GM19025 (cell line): ENCODE data around the gene WASF2.
"Not testable (repeated sequence)": the region's sequence is repeated elsewhere in the genome, so short reads cannot be mapped to it uniquely, and the experiment has no call there.

ENCODE experiments used
- ATAC-seq: cut with Tn5 transposase; IDR thresholded peaks from one replicate; pipeline ENCODE4 v1.9.1; 2021; ENCODE audit warnings: mild to moderate bottlenecking, low read depth, moderate library complexity; ENCODE audit not compliant: unreplicated experiment

WASF2 gene

DNA sequence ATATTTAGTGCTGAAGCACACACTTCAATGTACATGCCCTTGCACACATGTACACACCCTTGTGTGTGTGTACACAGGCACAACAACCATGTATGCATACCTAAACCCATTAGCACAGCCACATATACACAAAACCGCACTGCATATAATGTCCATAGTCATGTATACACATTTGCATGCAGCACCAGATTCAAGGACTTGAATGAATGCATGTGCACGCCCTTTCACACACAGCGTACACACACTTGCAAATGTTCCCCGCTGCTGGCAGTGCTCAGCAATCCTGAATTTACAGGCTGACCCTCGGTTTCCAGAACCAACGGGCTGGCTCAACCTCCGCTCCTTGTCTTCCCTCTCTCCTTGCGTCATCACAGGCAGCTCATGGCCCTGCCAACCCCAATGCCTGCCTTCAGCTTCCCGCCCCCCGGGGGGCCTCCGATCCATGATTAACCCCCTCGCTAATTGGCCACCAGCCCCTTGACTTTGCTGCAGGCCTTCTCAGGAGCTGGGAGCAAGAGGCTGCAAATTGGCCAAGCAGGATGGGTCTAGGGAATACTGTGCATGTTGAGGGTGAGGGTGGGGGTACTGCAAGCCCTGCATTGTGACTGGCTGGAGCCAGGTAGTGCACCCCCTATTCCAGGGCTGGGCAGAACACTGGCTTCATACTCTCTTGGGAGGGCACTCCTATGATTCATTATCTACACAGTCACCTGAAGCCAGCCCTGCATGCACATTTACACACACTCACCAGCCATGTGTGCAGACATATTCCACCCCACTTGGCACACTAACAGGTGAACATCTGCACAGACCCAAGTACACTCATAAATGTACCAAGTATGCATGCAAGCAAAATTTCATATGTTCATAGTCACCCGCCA, 89.6 kb downstream of the WASF2 start:
- no peak for ATAC-seq

DNA sequence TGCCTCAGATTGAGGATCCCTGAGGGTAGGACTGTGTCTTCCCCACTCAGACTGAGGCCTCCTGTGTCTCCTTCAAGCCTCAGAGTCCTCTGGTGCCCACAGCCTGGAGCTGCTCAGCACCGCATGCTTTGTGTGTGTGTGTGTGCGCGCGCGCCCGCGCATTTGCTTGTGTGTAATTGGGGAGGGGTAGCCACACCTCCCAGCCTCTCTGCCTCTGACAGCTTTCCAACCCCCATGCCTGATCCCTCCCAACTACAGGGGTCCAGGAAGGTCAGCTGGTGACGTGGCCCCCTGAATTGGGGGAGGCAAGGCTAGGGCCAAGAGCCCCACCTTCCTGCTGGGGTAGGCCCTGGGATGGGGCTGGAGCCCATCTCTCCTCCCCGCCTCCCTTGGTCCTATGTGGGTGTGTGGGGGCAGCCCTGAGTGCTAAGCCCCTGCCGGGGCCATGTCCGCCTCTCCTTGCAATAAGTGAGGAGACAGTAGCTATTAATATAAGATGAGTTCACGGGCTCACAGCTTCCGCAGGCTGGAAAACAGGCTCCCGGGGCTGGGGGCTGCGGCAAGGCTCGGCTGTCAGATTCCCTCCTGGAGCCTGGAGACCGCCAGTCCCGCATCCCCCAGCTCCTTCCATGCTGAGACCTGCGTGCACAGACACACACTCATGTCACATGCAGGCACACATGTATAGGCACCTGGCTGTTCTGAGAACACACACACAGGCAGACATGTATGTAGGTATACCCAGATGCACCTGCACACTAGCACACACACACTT, 90.5 kb downstream of the WASF2 start:
- ATAC-seq: no peak

DNA sequence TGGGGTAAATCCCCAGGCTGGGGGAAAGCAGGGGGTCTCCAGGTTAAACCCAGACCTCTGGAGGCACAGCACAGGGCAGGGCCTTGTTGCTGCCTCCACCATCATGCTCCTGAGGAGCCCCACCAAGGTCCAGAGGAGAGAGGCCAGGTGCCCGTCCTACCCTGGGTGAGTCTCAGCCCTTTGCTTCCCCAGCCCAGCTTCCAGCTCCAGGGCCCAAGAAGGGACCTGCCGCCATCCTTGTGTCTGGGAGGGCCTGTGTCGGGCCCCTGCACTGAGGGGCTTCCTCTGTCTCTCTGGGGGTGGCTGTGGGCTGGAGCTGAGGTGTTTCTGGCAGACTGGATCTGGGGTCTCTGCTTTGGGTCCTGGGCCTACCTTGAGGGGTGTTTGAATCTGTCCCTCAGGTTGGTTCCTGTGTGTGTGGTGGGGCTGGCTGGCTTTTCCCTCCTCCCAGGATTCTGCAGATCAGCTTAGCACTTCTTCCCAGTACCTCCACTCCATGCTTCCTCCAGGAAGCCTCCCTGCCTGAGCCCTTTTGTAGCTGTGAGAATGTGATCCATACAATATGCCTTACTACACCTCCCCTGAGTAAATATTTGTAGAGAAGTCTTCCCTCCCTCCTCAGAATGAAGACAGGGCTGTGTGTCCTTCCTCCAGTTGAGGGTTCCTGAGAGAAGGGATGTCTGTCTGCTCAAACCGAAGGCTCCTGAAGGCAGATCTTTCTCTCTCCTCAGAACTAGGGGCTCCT, 91.4 kb downstream of the WASF2 start:
- no peak for ATAC-seq

DNA sequence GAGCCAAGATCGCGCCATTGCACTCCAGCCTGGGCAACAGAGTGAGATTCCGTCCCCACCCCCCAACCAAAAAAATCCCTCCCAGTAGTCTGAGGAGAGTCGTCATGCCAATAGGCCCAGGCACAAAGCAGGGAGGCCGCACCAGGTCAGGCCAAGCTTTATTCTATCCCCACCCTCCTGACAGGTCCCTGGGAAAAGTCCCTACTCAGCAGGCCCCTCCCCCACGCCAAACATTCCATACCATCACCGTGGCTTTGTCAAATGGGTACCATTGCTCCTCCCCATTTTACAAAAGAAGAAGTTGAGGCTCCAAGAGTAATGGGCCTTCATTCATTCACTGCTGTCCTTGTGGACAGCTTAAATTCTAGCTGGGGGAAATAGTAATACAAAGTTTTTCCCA, 92.2 kb downstream of the WASF2 start:
- no peak for ATAC-seq

DNA sequence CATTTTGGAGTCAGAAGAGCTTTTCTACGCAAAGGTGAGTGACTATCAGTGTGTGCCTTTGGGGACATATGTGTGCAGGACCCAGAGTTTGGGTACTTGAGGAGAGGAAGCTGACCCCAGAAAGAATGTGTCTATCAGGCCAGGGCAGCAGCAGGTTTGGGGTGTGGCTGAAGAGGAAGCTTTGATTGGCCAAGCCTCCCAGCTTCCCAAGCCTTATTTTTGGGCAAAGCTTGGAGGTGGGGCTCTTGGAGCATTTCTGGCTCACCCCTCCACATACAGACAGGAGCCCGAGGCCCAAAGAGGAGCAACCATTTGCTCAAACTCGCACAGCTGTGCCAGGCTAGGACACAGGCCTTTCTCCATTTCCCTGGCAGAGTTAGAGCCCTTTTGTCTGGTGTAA, 92.9 kb downstream of the WASF2 start:
- ATAC-seq: no peak

DNA sequence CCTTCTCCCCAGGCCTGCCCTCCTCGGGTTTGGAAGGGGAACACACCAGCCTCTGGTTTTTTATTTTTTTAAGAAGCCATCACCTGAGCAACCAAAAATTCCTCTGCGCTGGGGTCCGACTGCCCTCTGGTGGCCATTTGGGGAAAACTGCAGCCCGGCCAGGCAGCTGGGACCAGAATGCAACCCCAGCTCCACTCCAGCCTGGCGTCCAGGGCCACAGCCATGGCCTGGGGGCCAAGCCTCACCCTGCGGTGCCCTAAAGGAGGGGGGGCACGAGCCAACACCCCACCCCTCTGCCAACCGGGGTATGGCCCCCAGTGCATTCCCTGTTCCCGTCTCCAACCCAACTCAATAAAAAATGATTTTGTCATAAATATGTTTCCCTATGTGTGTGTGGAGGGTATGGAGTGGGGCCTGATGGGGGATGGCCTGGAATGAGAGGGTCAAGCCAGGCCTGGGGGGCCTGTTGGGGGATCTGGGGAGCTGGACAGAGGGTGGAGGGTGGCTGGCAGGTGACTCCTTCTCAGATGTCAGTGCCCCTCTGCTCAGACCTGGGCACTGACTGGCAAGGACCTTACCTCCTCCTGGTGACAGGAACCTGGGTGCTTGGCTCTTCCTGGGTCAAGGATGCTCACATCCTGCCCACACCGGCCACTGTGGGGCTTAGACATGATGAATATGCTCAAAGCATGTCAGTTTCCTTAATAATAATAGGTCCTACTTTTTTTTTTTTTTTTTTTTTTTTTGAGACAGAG, 94.3 kb downstream of the WASF2 start:
- no peak for ATAC-seq

DNA sequence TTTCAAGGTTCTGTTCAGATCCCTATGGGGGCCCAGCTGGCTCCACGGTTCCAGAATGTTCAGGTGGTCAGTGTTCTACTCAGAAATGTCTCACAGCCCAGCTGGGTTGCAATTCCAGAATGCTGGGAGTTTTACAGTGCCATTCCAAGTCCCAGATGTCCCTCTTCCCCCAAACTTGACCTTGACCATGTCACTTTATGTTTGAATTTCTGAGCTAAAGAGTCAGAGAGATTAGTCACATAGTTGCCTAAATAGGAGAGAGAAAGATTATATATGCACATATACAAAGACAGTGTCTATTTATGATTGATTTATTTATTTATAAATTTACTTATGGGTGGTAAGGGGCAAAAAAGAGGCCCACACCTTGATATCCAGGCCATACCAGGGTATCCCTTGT, 95.0 kb downstream of the WASF2 start:
- no peak for ATAC-seq

DNA sequence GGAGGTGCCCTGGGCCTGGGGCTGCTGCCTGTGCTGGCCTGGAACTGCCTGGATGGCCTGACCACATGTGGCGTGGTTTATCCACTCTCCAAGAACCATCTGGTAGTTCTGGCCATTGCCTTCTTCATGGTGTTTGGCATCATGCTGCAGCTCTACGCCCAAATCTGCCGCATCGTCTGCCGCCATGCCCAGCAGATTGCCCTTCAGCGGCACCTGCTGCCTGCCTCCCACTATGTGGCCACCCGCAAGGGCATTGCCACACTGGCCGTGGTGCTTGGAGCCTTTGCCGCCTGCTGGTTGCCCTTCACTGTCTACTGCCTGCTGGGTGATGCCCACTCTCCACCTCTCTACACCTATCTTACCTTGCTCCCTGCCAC, 95.7 kb downstream of the WASF2 start:
- ATAC-seq: no peak

DNA sequence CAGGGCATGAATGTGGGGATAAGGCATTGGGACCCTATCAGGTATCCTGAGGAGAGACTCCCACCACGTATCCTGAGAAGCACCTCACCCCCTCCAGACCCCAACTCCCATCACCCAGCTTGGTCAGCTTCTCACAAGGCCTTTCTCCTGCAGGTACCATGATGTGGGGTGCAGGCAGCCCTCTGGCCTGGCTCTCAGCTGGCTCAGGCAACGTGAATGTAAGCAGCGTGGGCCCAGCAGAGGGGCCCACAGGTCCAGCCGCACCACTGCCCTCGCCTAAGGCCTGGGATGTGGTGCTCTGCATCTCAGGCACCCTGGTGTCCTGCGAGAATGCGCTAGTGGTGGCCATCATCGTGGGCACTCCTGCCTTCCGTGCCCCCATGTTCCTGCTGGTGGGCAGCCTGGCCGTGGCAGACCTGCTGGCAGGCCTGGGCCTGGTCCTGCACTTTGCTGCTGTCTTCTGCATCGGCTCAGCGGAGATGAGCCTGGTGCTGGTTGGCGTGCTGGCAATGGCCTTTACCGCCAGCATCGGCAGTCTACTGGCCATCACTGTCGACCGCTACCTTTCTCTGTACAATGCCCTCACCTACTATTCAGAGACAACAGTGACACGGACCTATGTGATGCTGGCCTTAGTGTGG, 96.2 kb downstream of the WASF2 start:
- no peak for ATAC-seq

DNA sequence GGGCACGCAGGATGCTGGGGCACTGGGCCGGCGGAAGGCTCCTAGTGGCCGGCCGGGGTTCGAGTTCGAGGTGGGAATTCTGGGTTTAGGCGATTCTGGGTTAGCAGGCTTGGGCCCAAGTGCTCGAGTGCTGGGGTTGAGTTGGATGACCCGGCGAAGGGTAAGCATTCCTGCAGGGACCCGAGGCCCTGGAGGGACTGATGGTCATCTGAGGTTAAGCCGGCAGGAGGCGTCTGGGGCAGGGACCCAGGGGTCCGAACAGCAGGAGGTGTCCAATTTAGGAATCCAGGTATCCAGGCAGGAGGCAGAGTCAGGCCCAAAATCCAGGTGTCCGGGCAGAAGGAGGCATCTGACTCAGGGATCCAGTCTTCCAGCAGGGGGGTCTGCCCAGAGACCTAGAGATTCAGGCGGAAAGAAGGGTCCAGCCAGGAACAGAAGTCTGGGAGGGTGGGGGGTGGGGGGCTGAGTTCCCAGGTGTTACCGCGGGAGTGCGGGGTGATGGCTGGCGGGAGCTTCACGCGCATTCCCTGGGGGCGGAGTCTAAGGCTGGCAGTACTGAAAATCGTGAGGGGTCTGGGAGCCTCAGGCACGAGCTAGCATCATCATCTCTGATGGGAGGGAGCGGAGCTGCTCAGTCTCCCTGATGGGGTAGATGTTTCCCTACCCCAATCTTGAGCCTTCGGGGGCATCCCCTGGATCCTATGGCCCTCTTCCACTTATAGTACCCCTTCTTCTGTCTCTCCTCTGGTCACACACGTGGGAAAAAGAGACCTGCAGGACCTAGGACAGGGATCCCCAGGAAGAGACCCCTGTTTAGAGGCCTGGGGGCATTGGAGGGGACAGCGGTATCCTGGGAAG, 97.0 kb downstream of the WASF2 start:
- ATAC-seq: no peak

DNA sequence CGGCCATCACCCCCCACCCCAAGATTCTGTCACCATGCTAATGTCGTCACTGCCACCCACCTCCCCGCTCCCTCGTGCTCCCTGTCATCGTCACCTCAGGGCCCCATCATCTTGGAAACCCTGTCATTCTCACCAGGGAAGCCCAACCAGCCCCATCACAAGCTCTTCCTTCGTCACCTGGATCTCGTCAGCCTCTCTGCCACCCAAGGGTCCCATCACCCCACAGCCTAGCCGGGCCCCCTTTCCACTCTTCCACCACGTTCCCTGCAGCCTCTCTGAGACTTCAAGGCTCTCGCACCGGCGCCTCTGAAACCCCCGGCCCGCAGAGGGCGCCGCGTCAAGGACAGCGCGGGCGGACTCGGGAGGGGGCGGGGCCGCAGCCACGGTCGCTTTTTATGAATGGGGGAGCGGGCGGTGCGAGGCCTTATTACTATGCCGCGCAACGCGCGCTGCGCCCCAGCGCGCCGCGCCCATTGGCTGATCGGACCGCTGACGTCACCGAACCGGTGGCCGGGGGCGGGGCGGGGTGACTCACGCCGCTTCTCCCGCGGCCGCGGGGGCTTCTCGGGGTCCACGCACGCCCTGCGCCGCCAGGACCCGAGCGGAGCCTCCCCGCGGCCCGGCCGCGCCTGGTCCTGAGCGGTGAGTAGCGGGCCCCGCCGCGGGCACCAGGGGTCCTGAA, 97.7 kb downstream of the WASF2 start, which contains the start of gene GPR3:
GPR3 (plus strand) TSS at position 527 of the 682 bp plus-strand sequence. CDS start 1,177 bp downstream, outside the sequence.
- peak; percentile 74 for ATAC-seq

DNA sequence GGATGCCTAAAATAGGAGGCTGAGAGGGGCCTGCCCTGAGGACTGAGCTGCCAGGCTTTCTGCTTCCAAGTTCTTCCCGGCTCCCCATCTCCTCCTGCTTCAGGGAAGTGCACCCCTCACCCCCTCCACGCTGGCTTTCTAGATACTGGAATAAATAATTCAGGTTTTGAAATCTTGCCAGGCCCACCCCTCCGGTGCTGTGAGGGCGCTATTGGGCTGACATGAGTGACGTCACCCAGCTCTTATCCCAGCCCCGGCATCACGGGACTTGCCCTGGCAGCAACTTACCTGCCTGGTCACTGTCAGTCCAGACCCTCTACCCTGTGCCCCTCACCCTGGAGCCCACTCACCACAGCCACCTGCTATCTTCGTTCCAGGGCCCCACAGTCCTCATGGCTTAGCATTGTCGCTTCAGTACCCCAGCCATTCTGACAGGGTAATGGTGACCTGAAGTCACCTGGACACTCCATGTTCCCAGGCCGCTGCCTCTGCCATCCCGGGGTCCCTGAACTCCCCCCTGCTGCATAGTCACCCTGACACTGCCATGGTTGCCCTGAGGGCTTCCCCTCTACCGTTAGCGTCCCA, 98.4 kb downstream of the WASF2 start:
- no peak for ATAC-seq

DNA sequence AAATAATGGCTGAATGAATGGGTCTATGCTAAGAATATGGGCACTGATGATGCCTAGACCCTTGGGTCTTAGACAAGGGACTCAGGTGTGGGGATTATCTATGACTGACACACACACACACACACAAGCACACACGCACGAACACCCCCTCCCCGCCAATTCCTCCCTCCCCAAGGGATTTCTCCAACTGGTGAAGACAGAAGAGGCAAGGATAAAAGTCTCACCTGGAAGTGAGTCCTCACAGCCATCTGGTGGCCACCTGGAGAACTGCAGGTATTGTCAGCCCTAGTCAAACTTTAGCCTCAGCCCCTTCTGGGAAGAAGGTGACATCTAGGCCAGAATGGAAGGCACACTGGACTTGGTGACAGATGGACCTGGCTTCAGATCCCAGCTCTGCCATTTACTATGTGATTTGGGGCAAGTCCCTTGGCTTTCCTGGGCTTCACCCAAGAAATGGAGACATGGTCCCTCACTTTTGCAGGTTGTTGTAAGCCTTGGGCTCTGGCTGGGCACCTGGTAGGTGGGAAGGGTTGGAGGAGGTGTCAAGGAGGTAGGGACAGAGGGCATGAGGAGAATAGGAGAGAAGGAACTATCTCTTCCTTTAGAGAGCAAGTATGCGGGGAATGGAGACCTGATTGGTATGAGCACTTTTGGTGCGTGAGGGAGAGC, 101.5 kb downstream of the WASF2 start:
- no peak for ATAC-seq

DNA sequence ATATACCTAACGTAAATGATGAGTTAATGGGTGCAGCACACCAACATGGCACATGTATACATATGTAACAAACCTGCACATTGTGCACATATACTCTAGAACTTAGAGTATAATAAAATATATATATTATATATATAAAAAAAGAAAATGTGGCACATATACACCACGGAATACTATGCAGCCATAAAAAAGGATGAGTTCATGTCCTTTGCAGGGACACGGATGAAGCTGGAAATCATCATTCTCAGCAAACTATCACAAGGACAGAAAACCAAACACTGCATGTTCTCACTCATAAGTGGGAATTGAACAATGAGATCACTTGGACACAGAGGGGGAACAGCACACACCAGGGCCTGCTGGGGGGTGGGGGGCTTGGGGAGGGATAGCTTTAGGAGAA, 105.2 kb downstream of the WASF2 start:
- ATAC-seq: not testable (repeated sequence)

DNA sequence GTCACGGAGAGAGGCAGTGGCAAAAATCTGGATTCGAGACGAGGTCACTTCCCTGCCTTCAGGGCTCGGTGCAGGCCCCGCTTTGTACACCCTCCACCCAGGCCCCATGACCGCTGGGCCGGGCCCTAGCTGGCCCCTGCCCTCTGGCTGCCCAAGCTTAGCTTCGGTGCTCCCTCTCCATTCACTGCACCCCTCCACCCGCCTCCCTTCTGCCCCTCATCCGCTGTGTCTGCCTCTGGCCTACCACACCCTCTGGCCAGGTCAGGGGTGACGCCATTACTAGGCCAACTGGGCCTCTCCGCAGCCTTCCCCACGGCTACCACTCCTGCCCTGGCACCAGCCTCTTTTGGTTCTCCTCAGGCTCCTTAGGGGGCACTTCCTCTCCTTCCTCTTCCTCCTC, 106.3 kb downstream of the WASF2 start:
- ATAC-seq: no peak

DNA sequence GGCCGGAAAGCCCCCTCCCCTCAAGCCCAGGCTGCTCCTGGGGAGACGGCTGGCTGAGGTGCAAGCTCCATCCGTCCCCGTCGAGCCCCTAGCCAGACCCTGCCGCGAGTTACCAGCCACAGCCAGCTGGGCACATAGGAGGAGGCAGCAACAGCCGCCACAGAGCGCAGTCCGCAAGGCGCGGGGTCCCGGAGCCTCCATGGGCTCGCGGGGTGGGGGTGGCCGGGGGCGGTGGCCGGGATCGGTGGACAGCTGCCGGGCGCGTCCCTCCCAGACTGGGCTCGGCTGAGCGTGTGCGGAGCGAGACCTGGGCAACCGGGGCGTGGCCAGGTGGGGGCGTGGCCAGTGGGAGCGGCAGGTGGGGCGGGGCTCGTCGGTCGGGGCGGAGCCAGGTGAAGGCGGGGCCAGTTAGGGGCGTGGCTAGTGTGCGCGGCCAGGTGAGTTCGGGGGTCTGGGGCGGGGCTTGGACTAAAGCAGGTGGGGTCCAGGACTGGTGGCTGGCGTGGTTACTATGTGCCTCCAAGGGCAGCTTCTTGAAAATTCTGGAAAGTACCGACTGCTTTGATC, 106.8 kb downstream of the WASF2 start, which contains the start of gene CD164L2:
CD164L2 (minus strand) TSS at position 295 of the 567 bp plus-strand sequence; CDS start at position 201, 94 bp downstream.
- ATAC-seq: no peak
